ENCODE measurements around the gene NTM. TPM values are rescaled to one million over a fixed set of nuclear protein-coding genes. Genes with fewer than 3 reads are reported as not detected.

The NTM gene
- total and polyA plus RNA-seq, 2 of the 8 experiments (the other 6 are each of a cell fraction or from before 2014, with no cell fraction given): 13.4 to 20.0 TPM

DNA sequence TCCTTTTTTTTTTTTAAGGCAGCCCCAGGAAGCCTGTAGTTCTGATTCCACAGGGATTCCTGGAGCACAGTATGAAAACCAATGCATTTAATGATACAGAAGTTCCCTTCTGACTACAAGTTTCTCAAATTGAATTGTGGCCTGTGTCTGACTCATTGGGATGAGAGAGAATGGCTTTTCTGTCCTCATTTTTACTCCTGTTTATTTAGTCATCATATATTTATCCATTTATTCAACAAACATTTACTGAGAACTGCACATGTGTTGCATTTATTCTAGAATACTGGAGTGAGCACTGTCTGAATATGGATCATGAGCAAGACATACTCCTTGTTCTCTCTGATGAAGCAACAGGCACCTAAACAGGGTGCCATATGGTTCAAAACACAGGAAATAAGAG lies 231.2 kb downstream of the NTM start:
- Histone ChIP-seq H3K56ac (replicated peaks; ENCODE audit: insufficient read length, low read depth, low read length) (no peak overlapping the region), H3K27ac (ENCODE audit: low read depth, low read length) (no peak overlapping the region), H3K79me1 (ENCODE audit: low read depth, low read length) (no peaks in the 10 kb centered on the region), H4K20me1 (replicated peaks in 1 of 2; ENCODE audit: control insufficient read depth in 1 of 2, insufficient read depth in 2 of 2, low read length in 2 of 2) (no peaks in the 10 kb centered on the region), H2AK5ac (ENCODE audit: low read depth, low read length) (no peak overlapping the region), H3K23me2 (ENCODE audit: low read depth, low read length) (no peaks in the 10 kb centered on the region), H3K23ac (ENCODE audit: insufficient read length) (no peak overlapping the region), H3K18ac (ENCODE audit: extremely low read depth, low read length) (no peak overlapping the region), H2AFZ (ENCODE audit: low read length) (no peak overlapping the region), H2BK5ac (ENCODE audit: low read depth, low read length) (no peak overlapping the region), H3K4me2 (ENCODE audit: insufficient read depth in 1 of 2, low read depth in 2 of 2, low read length in 2 of 2) (no peak overlapping the region), H3K4me1 (replicated peaks in 1 of 4; ENCODE audit: control insufficient read depth in 3 of 4, insufficient read depth in 4 of 4, low read length in 3 of 4) (peaks cover 0 to 3% (median 0%) of the 10 kb centered on the region in 4 experiments; a peak in 4 of 7 replicates), H3K9ac (replicated peaks in 1 of 4; ENCODE audit: extremely low read depth in 1 of 4, low read depth in 3 of 4, low read length in 3 of 4) (no peak overlapping the region), H2BK20ac (ENCODE audit: low read length) (no peak overlapping the region), H4K91ac (replicated peaks; ENCODE audit: insufficient read length, low read length) (no peak overlapping the region), H3K4ac (replicated peaks; ENCODE audit: insufficient read length, low read depth, low read length) (no peak overlapping the region), H3K79me2 (ENCODE audit: control insufficient read depth in 1 of 2, insufficient read depth in 2 of 2, low read length in 2 of 2) (no peaks in the 10 kb centered on the region), H2BK12ac (ENCODE audit: low read depth, low read length) (no peak overlapping the region), H4K8ac (ENCODE audit: extremely low read depth, insufficient read depth, low read length) (no peak overlapping the region), H3K4me3 (ENCODE audit: extremely low read depth in 1 of 4, insufficient read depth in 2 of 4, low read depth in 3 of 4, low read length in 4 of 4) (no peak overlapping the region), H3K27me3 (replicated peaks in 1 of 4; ENCODE audit: control insufficient read depth in 3 of 4, extremely low read depth in 1 of 4, insufficient read depth in 3 of 4, low read length in 3 of 4) (no peaks in the 10 kb centered on the region; a peak in 1 of 7 replicates), H2BK15ac (ENCODE audit: low read length) (no peak overlapping the region), H4K5ac (ENCODE audit: insufficient read length, low read depth, low read length) (no peak overlapping the region), H3K36me3 (ENCODE audit: control insufficient read depth in 2 of 4, insufficient read depth in 4 of 4, low read length in 3 of 4) (no peaks in the 10 kb centered on the region), H3K9me3 (ENCODE audit: insufficient read depth in 2 of 2, low read depth in 1 of 2, low read length in 1 of 2) (no peaks in the 10 kb centered on the region), H2BK120ac (replicated peaks; ENCODE audit: low read depth, low read length) (no peak overlapping the region), H3K14ac (ENCODE audit: insufficient read length) (no peak overlapping the region)
- FAIRE-seq (no peak), DNase-seq (ENCODE audit: low read depth in 1 of 2, low spot score in 2 of 2) (no peak)
- ChIA-PET POLR2A (ENCODE audit: partially characterized antibody) (no interaction called here), CTCF (ENCODE audit: partially characterized antibody) (interaction anchor here (0.9 kb wide), 1 partner anchor 1527 kb away, joined by 3 read pairs; no protein-coding TSS in a partner anchor)
- no peak for TF ChIP-seq TCF12 (IDR thresholded peaks at IDR 0.05; ENCODE audit: low read depth, low read length)
- TF ChIP-seq SP1 (IDR thresholded peaks at IDR 0.05; ENCODE audit: low read depth, low read length): no peak
